ENCODE measurements around the gene DSE.
"Not testable (repeated sequence)": the region's sequence is repeated elsewhere in the genome, so short reads cannot be mapped to it uniquely, and the experiment has no call there.

DSE gene
- 40.3 to 49.5 reads per million in 2 donors for total RNA-seq

DNA sequence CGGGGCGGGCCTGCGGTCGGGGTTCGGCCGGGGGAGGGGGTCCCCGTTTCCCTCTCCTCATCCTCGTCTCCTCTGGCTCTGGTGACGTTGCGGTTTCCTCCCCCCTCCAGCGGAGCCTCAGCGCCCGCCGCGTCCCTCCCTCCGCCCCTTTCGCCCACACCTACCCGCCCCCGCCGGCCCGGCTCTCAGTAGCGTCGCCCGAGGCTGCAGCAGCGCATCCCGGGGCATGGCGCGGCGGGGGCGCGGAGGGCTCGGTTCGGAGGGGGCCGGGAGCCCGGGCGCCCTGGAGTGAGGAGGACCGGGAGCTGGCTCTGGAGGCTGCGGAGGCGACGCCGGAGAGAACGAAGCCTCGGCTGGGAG lies at the start of gene DSE:
Gene DSE (plus strand): TSS at position 188 of the 360 bp plus-strand sequence. CDS start 28,304 bp downstream, outside the sequence.
- peak; percentile 73 for DNase-seq

- not testable (repeated sequence) for DNase-seq
Observed at GRCh38 chr6:116321933-116322332, 48.8 kb upstream of the DSE start.

- no peak for DNase-seq
Observed at GRCh38 chr6:116323863-116324262, 46.9 kb upstream of the DSE start.

DNA sequence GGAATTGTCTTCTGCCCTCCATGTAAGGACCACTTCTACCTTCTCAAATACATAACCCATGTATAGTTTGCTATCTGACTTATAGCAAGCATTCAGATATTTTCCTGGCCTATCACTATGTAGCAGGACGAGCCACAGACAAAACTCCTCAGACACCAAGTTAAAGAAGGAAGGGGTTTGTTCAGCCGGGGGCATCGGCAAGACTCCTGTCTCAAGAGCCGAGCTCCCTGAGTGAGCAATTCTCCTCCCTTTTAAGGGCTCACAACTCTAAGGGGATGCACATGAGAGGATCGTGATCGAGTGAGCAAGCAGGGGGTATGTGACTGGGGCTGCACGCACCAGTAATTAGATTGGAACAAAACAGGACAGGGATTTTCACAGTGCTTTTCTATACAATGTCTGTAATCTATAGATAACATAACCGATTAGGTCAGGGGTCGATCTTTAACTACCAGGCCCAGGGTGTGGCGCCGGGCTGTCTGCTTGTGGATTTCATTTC lies 45.1 kb upstream of the DSE start:
- not testable (repeated sequence) for DNase-seq

GRCh38 chr6:116326181-116326671 lies 44.5 kb upstream of the DSE start:
- DNase-seq: no peak

- no peak for DNase-seq
Observed at GRCh38 chr6:116326996-116327395, 43.8 kb upstream of the DSE start.

DNA sequence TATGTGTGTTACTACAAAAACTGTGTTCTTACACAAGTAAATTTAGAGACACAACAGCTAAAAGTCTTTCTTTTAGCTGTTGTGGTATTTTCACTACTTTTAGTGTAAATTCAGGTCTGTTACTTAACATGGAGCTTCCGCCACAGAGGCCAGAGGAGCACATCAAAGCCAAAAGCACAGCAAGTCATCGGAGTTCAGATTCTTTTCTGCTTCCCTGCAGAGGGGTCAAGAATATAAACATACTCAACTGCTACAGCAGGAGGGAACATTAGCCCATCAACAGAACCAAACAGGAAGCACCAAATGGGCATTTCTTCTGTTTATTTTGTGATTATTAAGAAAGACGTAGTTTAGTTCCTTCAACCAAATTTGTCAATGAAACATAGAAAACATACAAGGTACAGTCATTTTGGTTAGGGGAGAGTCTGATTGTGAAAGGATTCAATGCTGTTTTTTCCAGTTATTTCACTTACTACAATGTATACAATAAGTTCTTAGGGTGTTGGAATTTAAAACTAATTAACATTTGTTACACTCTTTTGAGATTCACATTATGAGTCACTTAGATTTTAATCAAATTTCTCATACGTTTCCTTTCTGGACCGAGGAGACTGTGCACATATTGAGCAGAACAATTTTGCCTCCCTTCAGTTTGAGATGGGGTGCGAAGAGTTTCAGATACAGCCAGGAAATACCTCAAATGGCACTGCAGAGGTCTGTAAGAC lies 42.8 kb upstream of the DSE start:
- no peak for DNase-seq

- DNase-seq: no peak
Observed at GRCh38 chr6:116328528-116328903, 42.2 kb upstream of the DSE start.

DNA sequence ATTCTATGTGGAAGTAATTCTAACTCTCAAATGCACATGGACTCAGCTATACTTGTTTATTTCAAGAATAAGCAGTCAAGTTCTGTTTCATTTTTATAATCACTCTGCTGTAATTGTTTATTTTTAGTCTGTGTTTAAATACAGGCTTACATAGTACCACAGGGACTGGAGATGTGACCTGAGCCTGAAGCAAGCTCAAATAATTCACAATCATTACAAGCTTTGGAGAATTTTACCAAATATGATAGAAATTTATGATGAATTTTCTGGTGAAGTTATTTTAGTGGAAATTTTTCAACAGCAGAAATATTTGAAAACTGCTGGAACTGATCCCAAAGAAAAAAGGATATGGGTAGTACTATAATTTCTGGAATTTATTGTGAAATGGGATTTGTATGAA lies 41.6 kb upstream of the DSE start:
- no peak for DNase-seq

- DNase-seq: no peak
Observed at GRCh38 chr6:116330511-116330910, 40.2 kb upstream of the DSE start.

GRCh38 chr6:116332096-116332495 lies 38.7 kb upstream of the DSE start:
- no peak for DNase-seq

DNA sequence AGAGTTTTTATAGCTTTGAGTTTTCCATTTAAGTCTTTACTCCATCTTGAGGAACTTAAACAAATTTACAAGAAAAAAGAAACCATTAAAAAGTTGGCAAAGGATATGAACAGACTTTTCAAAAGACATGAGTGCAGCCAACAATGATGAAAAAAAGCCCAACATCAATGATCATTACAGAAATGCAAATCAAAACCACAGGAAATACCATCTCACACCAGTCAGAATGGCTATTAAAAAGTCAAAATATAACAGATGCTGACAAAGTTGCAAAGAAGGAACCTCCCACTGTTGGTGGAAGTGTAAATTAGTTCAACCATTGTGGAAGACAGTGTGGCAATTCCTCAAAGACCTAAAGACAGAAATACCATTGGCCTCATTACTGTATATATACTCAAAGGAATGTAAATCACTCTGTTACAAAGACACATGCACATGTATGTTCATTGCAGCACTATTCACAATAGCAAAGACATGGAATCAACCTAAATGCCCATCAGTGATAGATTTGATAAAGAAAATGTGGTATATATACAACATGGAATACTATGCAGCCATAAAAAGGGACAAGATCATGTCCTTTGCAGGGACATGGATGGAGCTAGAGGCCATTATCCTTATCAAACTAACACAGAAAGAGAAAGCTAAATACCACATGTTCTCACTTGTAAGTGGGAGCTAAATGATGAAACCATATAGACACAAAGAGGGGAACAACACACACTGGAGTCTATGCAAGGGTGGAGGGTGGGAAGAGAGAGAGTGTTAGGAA lies 35.9 kb upstream of the DSE start:
- DNase-seq: not testable (repeated sequence)

DNA sequence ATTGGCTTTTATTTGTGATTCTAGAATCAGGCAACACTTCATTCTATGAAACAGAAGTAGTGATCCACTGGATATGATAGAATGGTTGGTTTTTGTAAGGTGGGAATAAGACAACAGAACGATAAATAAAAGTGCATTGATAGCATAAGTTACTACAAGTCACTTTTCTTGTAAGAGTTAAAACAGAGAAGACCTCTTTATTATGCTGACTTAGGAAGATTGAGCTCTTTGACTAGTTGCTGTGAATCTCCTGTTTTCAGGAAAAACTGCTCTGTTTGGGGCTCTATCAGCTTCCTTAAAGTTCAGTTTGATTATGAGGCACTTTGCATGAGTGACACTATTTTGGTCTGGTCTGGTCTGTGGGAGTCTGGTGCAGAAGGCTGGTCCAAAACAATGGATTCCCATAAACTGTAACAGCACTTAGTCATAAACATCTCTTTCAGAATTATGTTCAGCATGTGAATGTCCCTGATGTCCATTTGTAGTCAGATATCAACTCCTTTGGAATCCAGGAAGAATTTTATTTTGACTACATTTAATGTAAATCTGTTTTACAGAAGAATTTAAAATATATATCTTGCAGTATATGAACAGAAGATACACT lies 35.0 kb upstream of the DSE start:
- no peak for DNase-seq

DNA sequence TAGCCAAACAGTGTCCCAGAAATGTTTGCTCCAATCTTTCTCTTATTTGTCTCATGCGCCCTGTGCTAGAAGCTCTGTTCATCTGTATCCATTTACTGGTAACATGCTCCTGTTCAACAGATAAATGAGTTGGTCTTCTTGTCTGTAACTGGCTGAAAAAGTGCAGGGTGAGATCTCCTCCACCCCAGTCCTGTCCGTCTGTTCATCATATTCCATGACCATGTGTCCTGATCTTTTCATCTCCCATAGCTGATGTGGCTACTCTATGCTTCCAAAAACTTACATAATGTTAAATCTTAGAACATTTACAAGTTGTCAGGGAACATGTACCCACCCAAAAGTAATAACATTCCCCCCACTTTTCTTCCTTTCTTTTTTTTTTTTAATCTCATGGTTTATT lies 31.8 kb upstream of the DSE start:
- no peak for DNase-seq

- not testable (repeated sequence) for DNase-seq
Observed at GRCh38 chr6:116340625-116341024, 30.1 kb upstream of the DSE start.

- no peak for DNase-seq
Observed at GRCh38 chr6:116349216-116349615, 21.5 kb upstream of the DSE start.

DNA sequence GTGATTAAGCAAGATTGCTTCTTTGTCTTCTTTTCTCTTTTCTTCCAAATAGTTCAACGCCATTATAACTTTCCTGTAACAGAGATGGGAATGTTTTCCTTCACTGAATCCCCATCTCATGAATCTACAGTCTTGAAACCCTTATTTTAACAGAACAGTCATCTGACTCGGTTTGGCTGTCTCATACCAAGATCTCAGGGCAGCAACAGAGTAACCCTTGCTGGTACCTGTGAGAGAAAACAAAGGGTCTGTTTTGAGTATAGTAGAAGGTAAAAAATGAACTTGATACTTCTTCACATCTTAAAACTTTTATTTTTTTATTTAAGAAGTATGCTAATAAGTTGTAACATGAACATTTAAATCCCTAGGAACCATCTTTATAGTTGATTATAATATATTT lies 19.6 kb upstream of the DSE start:
- no peak for DNase-seq

DNA sequence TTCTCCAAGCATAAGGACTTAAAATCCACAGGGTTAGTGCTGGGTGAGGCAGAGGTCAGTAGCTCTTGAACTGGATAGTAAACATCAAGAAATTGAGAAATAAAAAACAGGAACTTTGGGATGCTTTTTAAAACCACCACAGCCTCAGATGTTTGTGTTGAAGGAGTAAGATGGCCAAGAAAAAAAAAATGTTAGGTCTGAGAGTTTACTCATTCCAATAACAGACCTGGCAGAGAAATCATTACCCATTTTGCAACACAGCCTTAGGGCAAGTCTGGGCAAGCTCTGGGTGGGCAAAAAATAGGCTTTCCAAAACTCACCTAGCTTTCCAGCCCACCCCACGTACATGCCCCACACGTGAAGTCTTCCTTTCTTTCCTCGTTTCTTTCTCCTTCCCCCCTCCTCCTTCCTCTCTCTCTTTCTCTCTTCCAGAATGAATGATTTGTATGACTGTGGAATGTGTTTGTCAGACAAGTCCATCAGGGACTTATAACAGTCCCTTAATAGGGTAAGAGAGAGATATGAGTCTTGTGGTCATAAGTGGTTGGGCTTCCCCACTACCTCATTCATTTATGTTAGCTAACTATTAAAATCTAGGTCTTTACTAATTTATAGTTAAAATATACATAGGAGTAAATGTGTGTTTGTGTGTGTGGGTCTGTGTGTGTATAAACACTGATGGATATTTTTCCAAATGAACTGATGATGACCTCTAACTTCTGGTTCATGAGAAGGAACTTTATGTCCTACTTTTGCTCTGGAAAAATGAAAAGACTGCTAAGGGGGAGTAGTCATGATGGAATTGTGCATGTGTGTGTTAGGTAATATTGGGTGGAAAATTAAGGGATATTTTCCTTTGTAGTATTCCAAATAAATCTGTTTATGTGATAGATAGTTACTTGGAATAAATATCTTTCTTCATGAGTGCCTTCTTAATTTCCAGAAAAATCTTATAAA lies 18.0 kb upstream of the DSE start:
- no peak for DNase-seq

GRCh38 chr6:116354236-116354635 lies 16.5 kb upstream of the DSE start:
- no peak for DNase-seq

DNA sequence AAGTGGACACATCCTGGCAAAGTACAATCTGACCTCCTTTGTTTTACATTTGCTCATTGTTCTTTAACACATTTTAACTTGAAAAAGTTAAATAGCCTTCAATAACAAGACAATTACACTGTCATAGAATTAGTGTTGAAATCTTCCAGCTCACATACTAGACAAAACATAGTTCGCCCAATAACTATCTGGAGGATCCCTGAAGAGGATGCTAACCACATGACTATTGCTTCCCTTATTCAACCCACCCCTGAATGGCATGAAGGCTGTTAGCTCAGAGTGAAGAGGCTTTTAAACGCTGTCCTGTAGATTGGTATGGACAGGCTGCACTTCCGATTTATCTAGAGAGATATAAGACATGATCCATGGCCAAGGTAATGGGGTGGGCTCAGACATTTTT lies 15.0 kb upstream of the DSE start:
- no peak for DNase-seq

GRCh38 chr6:116359131-116359530 lies 11.6 kb upstream of the DSE start:
- no peak for DNase-seq

- DNase-seq: no peak
Observed at GRCh38 chr6:116359835-116360234, 10.9 kb upstream of the DSE start.
